ENCODE results near the gene ANXA3.

DNA sequence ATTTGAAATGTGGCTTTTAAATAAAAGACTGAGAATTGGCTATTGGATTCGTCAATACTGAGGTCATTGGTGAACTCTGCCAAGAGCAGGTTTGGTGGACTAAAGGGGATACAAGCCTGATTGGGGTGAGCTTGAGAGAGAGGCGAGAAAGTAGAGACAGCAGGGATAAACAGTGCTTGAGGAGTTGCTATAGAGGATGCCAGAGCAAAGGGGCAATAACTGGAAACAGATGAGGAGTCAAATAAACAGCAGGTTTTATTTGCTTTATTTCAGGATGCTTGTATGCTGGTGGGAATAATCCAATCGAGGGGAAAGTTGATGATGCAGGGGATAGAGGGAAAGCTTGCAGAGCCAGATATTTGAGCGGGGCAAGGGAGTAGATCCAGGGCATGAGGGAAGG lies 24.0 kb upstream of the ANXA3 start:
- TF ChIP-seq, protein P1, sequence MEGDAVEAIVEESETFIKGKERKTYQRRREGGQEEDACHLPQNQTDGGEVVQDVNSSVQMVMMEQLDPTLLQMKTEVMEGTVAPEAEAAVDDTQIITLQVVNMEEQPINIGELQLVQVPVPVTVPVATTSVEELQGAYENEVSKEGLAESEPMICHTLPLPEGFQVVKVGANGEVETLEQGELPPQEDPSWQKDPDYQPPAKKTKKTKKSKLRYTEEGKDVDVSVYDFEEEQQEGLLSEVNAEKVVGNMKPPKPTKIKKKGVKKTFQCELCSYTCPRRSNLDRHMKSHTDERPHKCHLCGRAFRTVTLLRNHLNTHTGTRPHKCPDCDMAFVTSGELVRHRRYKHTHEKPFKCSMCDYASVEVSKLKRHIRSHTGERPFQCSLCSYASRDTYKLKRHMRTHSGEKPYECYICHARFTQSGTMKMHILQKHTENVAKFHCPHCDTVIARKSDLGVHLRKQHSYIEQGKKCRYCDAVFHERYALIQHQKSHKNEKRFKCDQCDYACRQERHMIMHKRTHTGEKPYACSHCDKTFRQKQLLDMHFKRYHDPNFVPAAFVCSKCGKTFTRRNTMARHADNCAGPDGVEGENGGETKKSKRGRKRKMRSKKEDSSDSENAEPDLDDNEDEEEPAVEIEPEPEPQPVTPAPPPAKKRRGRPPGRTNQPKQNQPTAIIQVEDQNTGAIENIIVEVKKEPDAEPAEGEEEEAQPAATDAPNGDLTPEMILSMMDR (IDR thresholded peaks at IDR 0.05 in 8 of 11, conservative IDR thresholded peaks at IDR 0.05 in 3 of 11): no peak
- no peak for TF ChIP-seq POLR2A (IDR thresholded peaks at IDR 0.05)
